ENCODE measurements around the gene RFC4. TPM values are rescaled to one million over a fixed set of nuclear protein-coding genes. Genes with fewer than 3 reads are reported as not detected.

The RFC4 gene
- total RNA-seq, 5 donors from 2014 or later (not counting 1 experiment from before 2014, with no cell fraction given), result 13.4 to 21.0 (median 19.2) TPM

GRCh38 chr3:186841620-186842019 is 35.3 kb upstream of the RFC4 start:
- Histone ChIP-seq H3K4me1 (ENCODE audit: control insufficient read depth in 1 of 2, extremely low read depth in 1 of 2, insufficient read depth in 2 of 2, low read length in 2 of 2) (no peaks in the 10 kb centered on the region), H3K27me3 (replicated peaks in 1 of 2; ENCODE audit: control insufficient read depth in 2 of 2, extremely low read depth in 1 of 2, insufficient read depth in 2 of 2, low read length in 1 of 2) (peaks cover 0 to 15% of the 10 kb centered on the region in 2 experiments), H3K36me3 (ENCODE audit: control insufficient read depth in 2 of 2, extremely low read depth in 1 of 2, insufficient read depth in 1 of 2, low read length in 1 of 2) (no peaks in the 10 kb centered on the region), H3K27ac (ENCODE audit: low read length) (no peak overlapping the region), H3K9me3 (no peaks in the 10 kb centered on the region), H3K4me3 (ENCODE audit: control insufficient read depth in 1 of 2, extremely low read depth in 1 of 2, low read length in 1 of 2) (no peak overlapping the region)
- H3K27ac Mint-ChIP-seq, result no peak overlapping the region
- H3K4me3 Mint-ChIP-seq, result no peak overlapping the region
- peaks cover 3 to 8% of the 10 kb centered on the region in 2 donors for H3K27me3 Mint-ChIP-seq
- DNase-seq, result no peak
- no peak for ATAC-seq (replicated peaks in 1 of 4)
- 89% methylated on average over 3 of the region's 4 CpGs for WGBS (ENCODE audit: insufficient coverage)
- H3K4me1 Mint-ChIP-seq, result no peaks in the 10 kb centered on the region
- POLR2A ChIA-PET, result no interaction called here
- H3K9me3 Mint-ChIP-seq, result no peaks in the 10 kb centered on the region
- CTCF ChIA-PET, result no interaction called here
- H3K36me3 Mint-ChIP-seq, result no peaks in the 10 kb centered on the region

- Histone ChIP-seq H3K4me1 (ENCODE audit: control insufficient read depth in 1 of 2, extremely low read depth in 1 of 2, insufficient read depth in 2 of 2, low read length in 2 of 2) (no peaks in the 10 kb centered on the region), H3K4me3 (ENCODE audit: control insufficient read depth in 1 of 2, extremely low read depth in 1 of 2, low read length in 1 of 2) (no peak overlapping the region), H3K36me3 (ENCODE audit: control insufficient read depth in 2 of 2, extremely low read depth in 1 of 2, insufficient read depth in 1 of 2, low read length in 1 of 2) (no peaks in the 10 kb centered on the region), H3K27ac (ENCODE audit: low read length) (no peak overlapping the region), H3K9me3 (no peaks in the 10 kb centered on the region), H3K27me3 (replicated peaks in 1 of 2; ENCODE audit: control insufficient read depth in 2 of 2, extremely low read depth in 1 of 2, insufficient read depth in 2 of 2, low read length in 1 of 2) (peaks cover 0 to 10% of the 10 kb centered on the region in 2 experiments)
- Mint-ChIP-seq H3K4me1 (no peaks in the 10 kb centered on the region), H3K4me3 (no peak overlapping the region), H3K36me3 (no peaks in the 10 kb centered on the region), H3K27me3 (peaks cover 3 to 4% of the 10 kb centered on the region in 2 donors), H3K9me3 (peaks cover 0 to 1% (median 0%) of the 10 kb centered on the region in 3 donors), H3K27ac (no peak overlapping the region)
- 80% methylated on average over 1 of the region's 17 CpGs for WGBS (ENCODE audit: insufficient coverage)
- ChIA-PET POLR2A (interaction anchor here in 1 of 2 donors (0.9 kb wide), 1 partner anchor 926 kb away, joined by 3 read pairs; no protein-coding TSS in a partner anchor), CTCF (interaction anchor here in 1 of 2 donors (0.6 kb wide), 1 partner anchor 270 kb away, joined by 3 read pairs; no protein-coding TSS in a partner anchor)
- DNase-seq, result no peak
- ATAC-seq (replicated peaks in 1 of 4), result no peak
Measured at GRCh38 chr3:186839874-186840641, 33.8 kb upstream of the RFC4 start.

GRCh38 chr3:186832276-186832675 is 26.0 kb upstream of the RFC4 start:
- Mint-ChIP-seq H3K9me3 (peaks cover 0 to 4% (median 0%) of the 10 kb centered on the region in 3 donors), H3K27me3 (peaks cover 37 to 39% of the 10 kb centered on the region in 2 donors), H3K27ac (no peak overlapping the region), H3K4me3 (no peak overlapping the region), H3K4me1 (peaks cover 3 to 11% (median 6%) of the 10 kb centered on the region in 3 donors), H3K36me3 (no peaks in the 10 kb centered on the region)
- Histone ChIP-seq H3K9me3 (no peaks in the 10 kb centered on the region), H3K4me1 (ENCODE audit: control insufficient read depth in 1 of 2, extremely low read depth in 1 of 2, insufficient read depth in 2 of 2, low read length in 2 of 2) (peaks cover 3 to 9% of the 10 kb centered on the region in 2 experiments), H3K36me3 (ENCODE audit: control insufficient read depth in 2 of 2, extremely low read depth in 1 of 2, insufficient read depth in 1 of 2, low read length in 1 of 2) (no peaks in the 10 kb centered on the region), H3K27ac (ENCODE audit: low read length) (no peak overlapping the region), H3K4me3 (ENCODE audit: control insufficient read depth in 1 of 2, extremely low read depth in 1 of 2, low read length in 1 of 2) (no peak overlapping the region), H3K27me3 (replicated peaks in 1 of 2; ENCODE audit: control insufficient read depth in 2 of 2, extremely low read depth in 1 of 2, insufficient read depth in 2 of 2, low read length in 1 of 2) (peaks cover 13 to 25% of the 10 kb centered on the region in 2 experiments)
- CTCF ChIA-PET, result no interaction called here
- DNase-seq (no peak), ATAC-seq (replicated peaks in 1 of 4) (no peak)
- POLR2A ChIA-PET, result no interaction called here
- WGBS (ENCODE audit: insufficient coverage), result no CpG with 5 or more reads among the region's 1 CpG

- Histone ChIP-seq H3K9me3 (no peaks in the 10 kb centered on the region), H3K27ac (ENCODE audit: low read length) (no peak overlapping the region), H3K36me3 (ENCODE audit: control insufficient read depth in 2 of 2, extremely low read depth in 1 of 2, insufficient read depth in 1 of 2, low read length in 1 of 2) (no peaks in the 10 kb centered on the region), H3K4me3 (ENCODE audit: control insufficient read depth in 1 of 2, extremely low read depth in 1 of 2, low read length in 1 of 2) (no peak overlapping the region), H3K27me3 (replicated peaks in 1 of 2; ENCODE audit: control insufficient read depth in 2 of 2, extremely low read depth in 1 of 2, insufficient read depth in 2 of 2, low read length in 1 of 2) (peaks cover 13 to 27% of the 10 kb centered on the region in 2 experiments), H3K4me1 (ENCODE audit: control insufficient read depth in 1 of 2, extremely low read depth in 1 of 2, insufficient read depth in 2 of 2, low read length in 2 of 2) (peaks cover 3 to 13% of the 10 kb centered on the region in 2 experiments)
- peaks cover 3 to 11% (median 8%) of the 10 kb centered on the region in 3 donors for H3K4me1 Mint-ChIP-seq
- H3K27ac Mint-ChIP-seq, result no peak overlapping the region
- no peaks in the 10 kb centered on the region for H3K36me3 Mint-ChIP-seq
- DNase-seq, result no peak
- H3K4me3 Mint-ChIP-seq, result no peak overlapping the region
- ChIA-PET CTCF (no interaction called here), POLR2A (no interaction called here)
- H3K27me3 Mint-ChIP-seq, result peaks cover 37 to 39% of the 10 kb centered on the region in 2 donors
- ATAC-seq (replicated peaks in 1 of 4), result no peak
- WGBS (ENCODE audit: insufficient coverage), result 68% methylated on average over 2 of the region's 4 CpGs
- peaks cover 0 to 4% (median 0%) of the 10 kb centered on the region in 3 donors for H3K9me3 Mint-ChIP-seq
Measured at GRCh38 chr3:186831798-186832197, 25.5 kb upstream of the RFC4 start.

- Mint-ChIP-seq H3K27me3 (peaks cover 56 to 58% of the 10 kb centered on the region in 2 donors), H3K27ac (no peak overlapping the region), H3K36me3 (no peaks in the 10 kb centered on the region), H3K9me3 (no peaks in the 10 kb centered on the region), H3K4me3 (peak overlapping the region in 2 of 3 donors; percentile 34 to 67), H3K4me1 (peaks cover 15 to 24% (median 22%) of the 10 kb centered on the region in 3 donors)
- Histone ChIP-seq H3K4me1 (ENCODE audit: control insufficient read depth in 1 of 2, extremely low read depth in 1 of 2, insufficient read depth in 2 of 2, low read length in 2 of 2) (peaks cover 5 to 30% of the 10 kb centered on the region in 2 experiments), H3K27me3 (replicated peaks in 1 of 2; ENCODE audit: control insufficient read depth in 2 of 2, extremely low read depth in 1 of 2, insufficient read depth in 2 of 2, low read length in 1 of 2) (peaks cover 13 to 53% of the 10 kb centered on the region in 2 experiments), H3K9me3 (no peaks in the 10 kb centered on the region), H3K36me3 (ENCODE audit: control insufficient read depth in 2 of 2, extremely low read depth in 1 of 2, insufficient read depth in 1 of 2, low read length in 1 of 2) (no peaks in the 10 kb centered on the region), H3K27ac (ENCODE audit: low read length) (no peak overlapping the region), H3K4me3 (ENCODE audit: control insufficient read depth in 1 of 2, extremely low read depth in 1 of 2, low read length in 1 of 2) (peak overlapping the region in 1 of 2 donors; percentile 30)
- WGBS (ENCODE audit: insufficient coverage), result 71% methylated on average over 1 of the region's 5 CpGs
- ATAC-seq (replicated peaks in 1 of 4), result no peak
- POLR2A ChIA-PET, result interaction anchor here (0.6 to 0.7 kb wide), 2 partner anchors 28 to 45 kb away, joined by 3 read pairs; no protein-coding TSS in a partner anchor
- no peak for DNase-seq
- CTCF ChIA-PET, result interaction anchor here (0.6 to 1.1 kb wide), 2 partner anchors 311 to 338 kb away, joined by 3 to 4 read pairs; no protein-coding TSS in a partner anchor
Measured at GRCh38 chr3:186828340-186828739, 22.1 kb upstream of the RFC4 start.

GRCh38 chr3:186826976-186827857 is 20.9 kb upstream of the RFC4 start:
- Histone ChIP-seq H3K36me3 (ENCODE audit: control insufficient read depth in 2 of 2, extremely low read depth in 1 of 2, insufficient read depth in 1 of 2, low read length in 1 of 2) (no peaks in the 10 kb centered on the region), H3K27me3 (replicated peaks in 1 of 2; ENCODE audit: control insufficient read depth in 2 of 2, extremely low read depth in 1 of 2, insufficient read depth in 2 of 2, low read length in 1 of 2) (peaks cover 13 to 53% of the 10 kb centered on the region in 2 experiments), H3K27ac (ENCODE audit: low read length) (no peak overlapping the region), H3K4me3 (ENCODE audit: control insufficient read depth in 1 of 2, extremely low read depth in 1 of 2, low read length in 1 of 2) (peak overlapping the region; percentile 57 to 82), H3K9me3 (no peaks in the 10 kb centered on the region), H3K4me1 (ENCODE audit: control insufficient read depth in 1 of 2, extremely low read depth in 1 of 2, insufficient read depth in 2 of 2, low read length in 2 of 2) (peaks cover 5 to 30% of the 10 kb centered on the region in 2 experiments)
- peaks cover 15 to 24% (median 22%) of the 10 kb centered on the region in 3 donors for H3K4me1 Mint-ChIP-seq
- DNase-seq (peak; percentile 63 to 93 (median 79)), ATAC-seq (replicated peaks in 1 of 4) (peak; percentile 93 to 95 (median 94))
- ChIA-PET CTCF (interaction anchor here (0.6 to 2.0 kb wide), 6 partner anchors 77 to 884 kb away, joined by 3 to 10 read pairs (median 4); no protein-coding TSS in a partner anchor), POLR2A (interaction anchor here (0.5 to 0.7 kb wide), 6 partner anchors 21 to 1358 kb away, joined by 3 to 7 read pairs (median 3); partner anchors contain the start of genes EIF4A2 (in 1 of the 2) and RFC4 (in 1 of the 2))
- peaks cover 51 to 58% of the 10 kb centered on the region in 2 donors for H3K27me3 Mint-ChIP-seq
- 2% methylated on average over 73 of the region's 80 CpGs for WGBS (ENCODE audit: insufficient coverage)
- peak overlapping the region; percentile 67 to 73 (median 70) for H3K4me3 Mint-ChIP-seq
- H3K27ac Mint-ChIP-seq, result no peak overlapping the region
- no peaks in the 10 kb centered on the region for H3K36me3 Mint-ChIP-seq
- no peaks in the 10 kb centered on the region for H3K9me3 Mint-ChIP-seq

All from T-cell (primary cell).